Lung (tissue), 12 donors: ENCODE results near the gene SPAG6. TPM values are rescaled to one million over a fixed set of nuclear protein-coding genes. Genes with fewer than 3 reads are reported as not detected.

Experiments
- ATAC-seq: fragments of 200-7000 bp; cut with Tn5 transposase; one replicate; pipeline ENCODE4 v1.9.1; 2020; ENCODE audit warnings: moderate number of reproducible peaks; ENCODE audit not compliant: insufficient read depth, low FRiP score
- DNase-seq, 3 donors: peaks; one replicate each; pipeline ENCODE4 v3.0.0-alpha.2; 2013 to 2017
- H3K27ac ChIP-seq, 2 donors: one replicate each; pipeline ENCODE4 v1.5.1; 2013; ENCODE audit warnings: mild to moderate bottlenecking in 2 of 2, moderate library complexity in 2 of 2, control low read depth in 1 of 2, inconsistent platforms in 1 of 2, low read depth in 1 of 2, low read length in 1 of 2
- H3K27me3 ChIP-seq, 3 donors: one replicate each; pipeline ENCODE4 v1.5.1; 2013; ENCODE audit warnings: low read length in 2 of 3; ENCODE audit not compliant: control insufficient read depth in 3 of 3, insufficient read depth in 3 of 3
- H3K36me3 ChIP-seq, 4 donors: one replicate each; pipeline ENCODE4 v1.5.1; 2013; ENCODE audit warnings: low read length in 4 of 4, mild to moderate bottlenecking in 1 of 4, moderate library complexity in 1 of 4; ENCODE audit not compliant: control insufficient read depth in 4 of 4, insufficient read depth in 4 of 4
- H3K4me1 ChIP-seq, 5 donors: one replicate each; pipeline ENCODE4 v1.5.1; 2013; ENCODE audit warnings: low read length in 5 of 5, mild to moderate bottlenecking in 2 of 5, moderate library complexity in 1 of 5; ENCODE audit not compliant: control insufficient read depth in 5 of 5, insufficient read depth in 5 of 5
- H3K4me3 ChIP-seq: one replicate; pipeline ENCODE4 v1.5.1; 2013; ENCODE audit warnings: mild to moderate bottlenecking, control low read depth, moderate library complexity
- H3K9ac ChIP-seq, 2 donors: one replicate each; pipeline ENCODE4 v1.5.1; 2013; ENCODE audit warnings: low read length in 2 of 2, control low read depth in 1 of 2; ENCODE audit not compliant: insufficient read depth in 1 of 2
- H3K9me3 ChIP-seq, 4 donors: one replicate each; pipeline ENCODE4 v1.5.1; 2013; ENCODE audit warnings: low read length in 3 of 4, mild to moderate bottlenecking in 1 of 4, moderate library complexity in 1 of 4; ENCODE audit not compliant: control insufficient read depth in 4 of 4, insufficient read depth in 3 of 4
- CTCF ChIP-seq: IDR thresholded peaks from 2 replicates; pipeline ENCODE4 v1.5.1; 2012; ENCODE audit warnings: mild to moderate bottlenecking; ENCODE audit errors: control extremely low read depth, extremely low read depth
- WGBS, 2 donors: extraction: QIAGEN DNeasy Blood & Tissue Kit; methylation state at CpG; one replicate each; pipeline ENCODE4 v1.1.7; 2013; 5-methylcytosine and 5-hydroxymethylcytosine counted together
- polyA plus RNA-seq, 2 donors: library from polyadenylated mRNA; stranded (reverse); fragments of 200-250 nt; gene quantifications; one replicate each; pipeline ENCODE4 v1.2.1, GENCODE V29; 2013
- total RNA-seq, 2 donors: library from RNA; depleted of rRNA in 1 of 2; stranded (reverse); fragments of >200 nt in 1 of 2; gene quantifications; one replicate each; pipeline ENCODE4 v1.2.1, GENCODE V29; 2014 to 2021
- donor health status: control.
- donor health status: control.
- donor health status: Bipolar disorder and iron deficiency.
- donor health status: healthy.
- donor health status: DM: yes; HTN: yes; CAD: no.

The SPAG6 gene
- total and polyA plus RNA-seq, 4 donors, result 12.2 to 40.1 (median 23.6) TPM

DNA sequence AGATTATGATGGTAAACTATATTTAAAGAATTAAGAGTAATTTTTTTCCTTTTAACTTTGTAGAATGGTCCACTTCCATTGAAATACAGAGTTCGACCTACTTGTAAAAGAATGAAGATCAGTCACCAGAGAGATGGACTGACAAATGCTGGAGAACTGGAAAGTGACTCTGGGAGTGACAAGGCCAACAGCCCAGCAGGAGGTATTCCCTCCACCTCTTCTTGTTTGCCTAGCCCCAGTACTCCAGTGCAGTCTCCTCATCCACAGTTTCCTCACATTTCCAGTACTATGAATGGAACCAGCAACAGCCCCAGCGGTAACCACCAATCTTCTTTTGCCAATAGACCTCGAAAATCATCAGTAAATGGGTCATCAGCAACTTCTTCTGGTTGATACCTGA lies 16.1 kb upstream of the SPAG6 start:
- H3K9me3 ChIP-seq, result peaks cover 0 to 6% (median 0%) of the 10 kb centered on the region in 4 donors
- no peak for DNase-seq
- no peak for ATAC-seq
- 96 to 98% methylated on average over 3 of the region's 3 CpGs for WGBS, 2 donors
- no peak overlapping the region for H3K27ac ChIP-seq
- no peak overlapping the region for H3K9ac ChIP-seq
- H3K27me3 ChIP-seq, result peaks cover 0 to 19% (median 16%) of the 10 kb centered on the region in 3 donors
- H3K36me3 ChIP-seq, result peaks cover 2 to 16% (median 10%) of the 10 kb centered on the region in 4 donors
- H3K4me1 ChIP-seq, result peaks cover 0 to 23% (median 10%) of the 10 kb centered on the region in 5 donors
- no peak overlapping the region for H3K4me3 ChIP-seq
- TF ChIP-seq CTCF, result no peak

- H3K4me3 ChIP-seq, result no peak overlapping the region
- 94 to 96% methylated on average over 7 of the region's 7 CpGs for WGBS, 2 donors
- ATAC-seq, result no peak
Observed at GRCh38 chr10:22332116-22332692, 13.1 kb upstream of the SPAG6 start.

DNA sequence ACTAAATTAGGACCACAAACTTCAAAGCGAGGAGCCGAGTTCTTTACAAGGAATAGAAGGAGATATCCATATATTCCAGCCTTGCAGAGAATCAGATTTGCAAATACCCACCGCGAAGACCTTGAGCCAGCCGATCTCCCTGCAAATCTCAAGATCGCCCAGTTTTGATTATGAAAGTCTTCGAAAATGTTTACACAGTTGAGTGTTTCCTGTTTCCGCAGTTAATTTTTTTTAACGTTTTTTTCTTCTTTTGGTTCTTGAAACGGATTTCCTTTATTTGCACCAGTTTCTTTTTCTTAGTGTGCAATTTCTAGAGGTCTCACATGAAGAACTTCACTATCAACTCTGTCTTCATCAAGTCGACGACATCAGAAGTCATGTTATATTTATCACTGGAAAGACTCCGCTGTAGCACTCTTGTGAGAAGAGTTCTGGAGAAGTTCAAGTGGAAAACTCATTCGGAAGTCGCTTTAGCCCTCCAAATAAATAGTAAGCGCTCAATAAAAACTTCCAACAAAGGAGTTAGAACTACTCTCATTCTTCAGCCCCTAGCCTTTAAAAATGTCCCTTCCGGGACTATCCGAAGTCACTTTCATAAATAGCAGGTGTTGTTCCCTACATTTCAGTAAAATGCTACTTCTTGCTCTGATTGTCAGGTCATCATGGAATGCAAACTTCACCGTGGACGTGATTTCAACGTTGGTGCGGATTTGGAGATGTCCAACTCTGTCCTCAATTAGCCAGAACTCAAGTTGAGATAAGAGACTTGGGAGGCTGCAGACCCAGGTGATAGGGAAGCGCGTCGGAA lies 11.9 kb upstream of the SPAG6 start:
- H3K27me3 ChIP-seq, result peaks cover 0 to 50% (median 43%) of the 10 kb centered on the region in 3 donors
- peaks cover 0 to 28% (median 0%) of the 10 kb centered on the region in 5 donors for H3K4me1 ChIP-seq
- H3K4me3 ChIP-seq, result no peak overlapping the region
- no peak overlapping the region for H3K9ac ChIP-seq
- ATAC-seq (no peak), DNase-seq (peak in 2 of 3 donors; percentile 46 to 47)
- H3K27ac ChIP-seq, result no peak overlapping the region
- H3K9me3 ChIP-seq, result peaks cover 0 to 11% (median 0%) of the 10 kb centered on the region in 4 donors
- WGBS, 2 donors, result 22 to 32% methylated on average over 25 of the region's 25 CpGs
- TF ChIP-seq CTCF, result no peak
- peaks cover 2 to 16% (median 10%) of the 10 kb centered on the region in 4 donors for H3K36me3 ChIP-seq

More at GRCh38 chr10:22332116-22332692, 13.1 kb upstream of the SPAG6 start:
- H3K36me3 ChIP-seq, result peaks cover 2 to 16% (median 10%) of the 10 kb centered on the region in 4 donors
- no peak for TF ChIP-seq CTCF
- DNase-seq, result no peak
- H3K27me3 ChIP-seq, result peaks cover 0 to 39% (median 31%) of the 10 kb centered on the region in 3 donors
- no peak overlapping the region for H3K27ac ChIP-seq
- H3K9me3 ChIP-seq, result peaks cover 0 to 11% (median 0%) of the 10 kb centered on the region in 4 donors
- H3K4me1 ChIP-seq, result peaks cover 0 to 28% (median 0%) of the 10 kb centered on the region in 5 donors
- no peak overlapping the region for H3K9ac ChIP-seq
